HepG2 (cell line): ENCODE measurements around the gene ZNF385B. TPM values are rescaled to one million over a fixed set of nuclear protein-coding genes. Genes with fewer than 3 reads are reported as not detected.

Source experiments
- ATAC-seq: fragments of 200-7000 bp; cut with Tn5 transposase; 3 replicates; pipeline ENCODE4 v1.9.1; 2020; ENCODE audit warnings: mild to moderate bottlenecking, moderate library complexity
- BruUV-seq: library from RNA; stranded (reverse); fragments of 400-500 nt; replicated peaks from 2 replicates; lab custom pipeline; 2021; lab: Mats Ljungman, UMichigan
- CTCF ChIA-PET: fragments of 300-600 bp; formaldehyde crosslinking; extraction: SDS; loops from one replicate; lab custom pipeline; 2021; ENCODE audit warnings: low total read pairs, inconsistent platforms, low intra/inter-chr PET ratio; lab: Yijun Ruan, JAX
- POLR2A ChIA-PET: fragments of 350-600 bp; sonication (Branson Sonifier 250); formaldehyde crosslinking; loops from one replicate; lab custom pipeline; 2020; ENCODE audit warnings: antibody characterized with exemption, inconsistent platforms; lab: Yijun Ruan, JAX
- DNase-seq: peaks from one replicate; pipeline ENCODE4 v3.0.0-alpha.2; 2015; ENCODE audit warnings: low spot score
- FAIRE-seq: peaks from 3 replicates; lab custom pipeline; 2011; peaks lifted over from hg19 to GRCh38; lab: Jason Lieb, UNC
- H2AFZ ChIP-seq: one replicate; pipeline ENCODE4 v1.6.1; 2011; ENCODE audit warnings: low read length, inconsistent platforms
- H3K27ac ChIP-seq: fragments of 300-600 bp; 3 replicates; pipeline ENCODE4 v1.8.0; 2011; ENCODE audit warnings: mixed run types, mild to moderate bottlenecking, mixed read lengths, low read length, inconsistent platforms; ENCODE audit not compliant: insufficient read depth; ENCODE audit errors: extremely low read length
- H3K27me3 ChIP-seq, 2 experiments: fragments of 200-600 bp in 1 of 2; 2 replicates in 1 of 2; 3 replicates in 1 of 2; pipeline versions ENCODE4 v1.6.0 to v1.8.0; 2011; ENCODE audit warnings: low read length in 2 of 2, mild to moderate bottlenecking in 2 of 2, moderate library complexity in 2 of 2, inconsistent platforms in 1 of 2; ENCODE audit not compliant: insufficient read depth in 2 of 2, control insufficient read depth in 1 of 2
- H3K36me3 ChIP-seq, 2 experiments: fragments of 200-600 bp in 1 of 2; replicated peaks in 1 of 2; 2 replicates in 1 of 2; 3 replicates in 1 of 2; pipeline versions ENCODE4 v1.5.1 to v1.8.0; 2011; ENCODE audit warnings: low read length in 2 of 2, inconsistent platforms in 1 of 2; ENCODE audit not compliant: insufficient read depth in 2 of 2, control insufficient read depth in 1 of 2
- H3K4me1 ChIP-seq: 2 replicates; pipeline ENCODE4 v1.5.1; 2012; ENCODE audit warnings: low read length, inconsistent platforms; ENCODE audit not compliant: insufficient read depth
- H3K4me2 ChIP-seq: 2 replicates; pipeline ENCODE4 v1.6.0; 2011; ENCODE audit warnings: low read depth, low read length, inconsistent platforms
- H3K4me3 ChIP-seq, 3 experiments: fragments of 200-600 bp in 1 of 3; sonication (generic), shearing (Covaris generic) in 1 of 3; replicated peaks in 1 of 3; 2 replicates each; pipeline ENCODE4 v1.5.1; 2011 to 2016; ENCODE audit warnings: low read length in 3 of 3, inconsistent platforms in 2 of 3, low read depth in 2 of 3, mild to moderate bottlenecking in 2 of 3, control low read depth in 1 of 3, mixed read lengths in 1 of 3; ENCODE audit not compliant: insufficient read depth in 1 of 3
- H3K79me2 ChIP-seq: one replicate; pipeline ENCODE4 v1.6.1; 2011; ENCODE audit warnings: low read length, inconsistent platforms; ENCODE audit not compliant: insufficient read depth
- H3K9ac ChIP-seq: 2 replicates; pipeline ENCODE4 v1.6.0; 2011; ENCODE audit warnings: mild to moderate bottlenecking, low read depth, low read length, inconsistent platforms; ENCODE audit not compliant: insufficient read depth
- H3K9me3 ChIP-seq: 2 replicates; pipeline ENCODE4 v1.5.1; 2012; ENCODE audit warnings: mild to moderate bottlenecking, low read length
- H4K20me1 ChIP-seq: 2 replicates; pipeline ENCODE4 v1.6.0; 2011; ENCODE audit warnings: inconsistent platforms, mild to moderate bottlenecking, low read length, moderate library complexity; ENCODE audit not compliant: insufficient read depth
- AGO1 ChIP-seq: fragments of 200-400 bp; formaldehyde crosslinking; IDR thresholded peaks from 2 replicates; pipeline ENCODE4 v1.6.1; 2017; ENCODE audit warnings: mild to moderate bottlenecking, low read depth, low read length, moderate library complexity; ENCODE audit not compliant: poor library complexity, severe bottlenecking
- ARID5B ChIP-seq: IDR thresholded peaks from 2 replicates; pipeline ENCODE4 v1.4.0; 2020; ENCODE audit warnings: mild to moderate bottlenecking, missing genetic modification reagents
- DPF2 ChIP-seq: sonication (generic); formaldehyde crosslinking; IDR thresholded peaks from 2 replicates; pipeline ENCODE4 v1.4.0; 2020; ENCODE audit warnings: mild to moderate bottlenecking, low read depth, missing genetic modification reagents, borderline replicate concordance
- ETV5 ChIP-seq: IDR thresholded peaks from 2 replicates; pipeline ENCODE4 v1.6.1; 2018; ENCODE audit warnings: missing biosample characterization, missing genetic modification reagents, inconsistent platforms, borderline replicate concordance
- REXO4 ChIP-seq: sonication (generic); formaldehyde crosslinking; IDR thresholded peaks from 2 replicates; pipeline ENCODE4 v1.8.0; 2022; ENCODE audit warnings: missing genetic modification reagents, mild to moderate bottlenecking, borderline replicate concordance
- SP140L ChIP-seq: sonication (generic); formaldehyde crosslinking; IDR thresholded peaks from 2 replicates; pipeline ENCODE4 v1.4.0; 2020; ENCODE audit warnings: missing genetic modification reagents, borderline replicate concordance
- SRF ChIP-seq: IDR thresholded peaks from 2 replicates; pipeline ENCODE4 v1.6.1; 2011; ENCODE audit warnings: mild to moderate bottlenecking, low read depth, low read length, moderate library complexity
- XRCC5 ChIP-seq: fragments of 200-400 bp; formaldehyde crosslinking; optimal IDR thresholded peaks from 2 replicates; pipeline ENCODE3; 2017; ENCODE audit warnings: mild to moderate bottlenecking, low read length
- ZKSCAN1 ChIP-seq: fragments of 150-350 bp; IDR thresholded peaks from 2 replicates; pipeline ENCODE4 v1.6.1; 2014; ENCODE audit warnings: low read length
- ZMYM4 ChIP-seq: sonication (generic); formaldehyde crosslinking; IDR thresholded peaks from 2 replicates; pipeline ENCODE4 v1.8.1; 2023; ENCODE audit warnings: mild to moderate bottlenecking, missing genetic modification reagents
- WGBS: methylation state at CpG from one replicate; pipeline ENCODE4 v1.1.6; 2017; ENCODE audit warnings: low lambda C conversion rate; 5-methylcytosine and 5-hydroxymethylcytosine counted together
- in situ Hi-C: cut with HindIII; loops from 2 replicates; pipeline ENCODE4 v1.10.0; 2017; ENCODE audit warnings: low pct_unique_long_range_greater_than_20kb; ENCODE audit not compliant: extremely low pct_ligation_motif_present
- intact Hi-C: fragments of 100-400 bp; cut with micrococcal nuclease; formaldehyde crosslinking; loops from one replicate; pipeline ENCODE4 v1.10.0; 2022; ENCODE audit not compliant: unreplicated experiment
- polyA plus RNA-seq, 8 experiments: library from polyadenylated mRNA; depleted of rRNA in 3 of 8; stranded (reverse) in 7 of 8; unstranded in 1 of 8; fragments of >200 nt; fragmentation: Illumina TruSeq in 4 of 8; extraction: Trizol in 4 of 8; gene quantifications; 2 replicates each; pipeline versions ENCODE4 v1.2.1 to v1.2.3, GENCODE V29; 2011 to 2016; ENCODE audit warnings: low read depth in 4 of 8, missing spikeins in 1 of 8, mixed read lengths in 1 of 8; ENCODE audit not compliant: insufficient read depth in 1 of 8
- total RNA-seq, 5 experiments: library from RNA; depleted of rRNA; stranded (reverse); fragments of >200 nt; fragmentation: Illumina TruSeq; extraction: Trizol; gene quantifications; 2 replicates each; pipeline ENCODE4 v1.2.3, GENCODE V29; 2016; ENCODE audit warnings: low read depth in 1 of 5
- TF ChIP-seq, protein P1 (sequence below): sonication (generic); formaldehyde crosslinking; IDR thresholded peaks from 2 replicates; pipeline ENCODE4 v1.4.0; 2020; ENCODE audit warnings: missing genetic modification reagents, mild to moderate bottlenecking, borderline replicate concordance
- TF ChIP-seq, protein P2 (sequence below): sonication (generic); formaldehyde crosslinking; IDR thresholded peaks from 2 replicates; pipeline ENCODE4 v1.5.0; 2020; ENCODE audit warnings: mild to moderate bottlenecking, low read depth, missing genetic modification reagents, borderline replicate concordance

Gene ZNF385B
- total and polyA plus RNA-seq, 2 of the 13 experiments (the other 11 are each of a cell fraction or from before 2014, with no cell fraction given), result 3.3 to 6.7 TPM

- CTCF ChIA-PET, result no interaction called here
- TF ChIP-seq AGO1, result no peak
- TF ChIP-seq SP140L (CRISPR knock-in tag), result no peak
- TF ChIP-seq, protein P1, sequence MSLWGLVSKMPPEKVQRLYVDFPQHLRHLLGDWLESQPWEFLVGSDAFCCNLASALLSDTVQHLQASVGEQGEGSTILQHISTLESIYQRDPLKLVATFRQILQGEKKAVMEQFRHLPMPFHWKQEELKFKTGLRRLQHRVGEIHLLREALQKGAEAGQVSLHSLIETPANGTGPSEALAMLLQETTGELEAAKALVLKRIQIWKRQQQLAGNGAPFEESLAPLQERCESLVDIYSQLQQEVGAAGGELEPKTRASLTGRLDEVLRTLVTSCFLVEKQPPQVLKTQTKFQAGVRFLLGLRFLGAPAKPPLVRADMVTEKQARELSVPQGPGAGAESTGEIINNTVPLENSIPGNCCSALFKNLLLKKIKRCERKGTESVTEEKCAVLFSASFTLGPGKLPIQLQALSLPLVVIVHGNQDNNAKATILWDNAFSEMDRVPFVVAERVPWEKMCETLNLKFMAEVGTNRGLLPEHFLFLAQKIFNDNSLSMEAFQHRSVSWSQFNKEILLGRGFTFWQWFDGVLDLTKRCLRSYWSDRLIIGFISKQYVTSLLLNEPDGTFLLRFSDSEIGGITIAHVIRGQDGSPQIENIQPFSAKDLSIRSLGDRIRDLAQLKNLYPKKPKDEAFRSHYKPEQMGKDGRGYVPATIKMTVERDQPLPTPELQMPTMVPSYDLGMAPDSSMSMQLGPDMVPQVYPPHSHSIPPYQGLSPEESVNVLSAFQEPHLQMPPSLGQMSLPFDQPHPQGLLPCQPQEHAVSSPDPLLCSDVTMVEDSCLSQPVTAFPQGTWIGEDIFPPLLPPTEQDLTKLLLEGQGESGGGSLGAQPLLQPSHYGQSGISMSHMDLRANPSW (CRISPR knock-in tag), result no peak
- TF ChIP-seq ARID5B (CRISPR knock-in tag), result no peak
- TF ChIP-seq ZMYM4, result no peak
- TF ChIP-seq ETV5 (CRISPR knock-in tag), result no peak
- no peak for TF ChIP-seq ZKSCAN1
- TF ChIP-seq REXO4 (CRISPR knock-in tag), result no peak
- no peak for TF ChIP-seq XRCC5
- TF ChIP-seq, protein P2, sequence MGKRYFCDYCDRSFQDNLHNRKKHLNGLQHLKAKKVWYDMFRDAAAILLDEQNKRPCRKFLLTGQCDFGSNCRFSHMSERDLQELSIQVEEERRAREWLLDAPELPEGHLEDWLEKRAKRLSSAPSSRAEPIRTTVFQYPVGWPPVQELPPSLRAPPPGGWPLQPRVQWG (CRISPR knock-in tag), result no peak
- TF ChIP-seq DPF2, result no peak
- no peak for TF ChIP-seq SRF
These were observed 238.6 kb downstream of the ZNF385B start for GRCh38 chr2:179622635-179623300.

More at GRCh38 chr2:179622635-179623300, 238.6 kb downstream of the ZNF385B start:
- no peak for FAIRE-seq
- Histone ChIP-seq H3K79me2 (no peaks in the 10 kb centered on the region), H2AFZ (no peak overlapping the region), H3K4me3 (no peak overlapping the region), H3K27ac (no peak overlapping the region), H3K4me1 (no peaks in the 10 kb centered on the region), H3K36me3 (no peaks in the 10 kb centered on the region), H3K9ac (no peak overlapping the region), H4K20me1 (no peaks in the 10 kb centered on the region), H3K4me2 (no peak overlapping the region), H3K27me3 (no peaks in the 10 kb centered on the region; a peak in 1 of 5 replicates), H3K9me3 (peaks cover 12% of the 10 kb centered on the region)
- no peak for ATAC-seq
- no TSS peak for BruUV-seq
- intact Hi-C loops (no loop called here), in situ Hi-C loops (no loop called here)
- no peak for DNase-seq
- 46% methylated on average over 3 of the region's 3 CpGs for WGBS
- POLR2A ChIA-PET, result no interaction called here
